WTC11 (cell line): ENCODE measurements around the gene RNF121. TPM values are rescaled to one million over a fixed set of nuclear protein-coding genes. Genes with fewer than 3 reads are reported as not detected.

ENCODE experiments used
- ATF2 ChIP-seq: sonication (generic); formaldehyde crosslinking; IDR thresholded peaks from 2 replicates; pipeline ENCODE4 v1.8.1; 2022; ENCODE audit warnings: low read depth, missing genetic modification reagents, borderline replicate concordance
- CDX4 ChIP-seq: fragments of 250-450 bp; sonication (Bioruptor Pico); IDR thresholded peaks from 2 replicates; pipeline ENCODE4 v1.9.0; 2021; ENCODE audit warnings: moderate library complexity, mild to moderate bottlenecking, inconsistent platforms, borderline replicate concordance
- CREB1 ChIP-seq: sonication (generic); formaldehyde crosslinking; IDR thresholded peaks from 2 replicates; pipeline ENCODE4 v1.8.0; 2023; ENCODE audit warnings: mild to moderate bottlenecking, missing genetic modification reagents
- CREM ChIP-seq: sonication (generic); formaldehyde crosslinking; IDR thresholded peaks from 2 replicates; pipeline ENCODE4 v1.8.1; 2022; ENCODE audit warnings: mild to moderate bottlenecking, missing genetic modification reagents, moderate library complexity
- E2F4 ChIP-seq: sonication (generic); formaldehyde crosslinking; IDR thresholded peaks from 2 replicates; pipeline ENCODE4 v1.8.1; 2022; ENCODE audit warnings: low read depth, mild to moderate bottlenecking, moderate library complexity, missing genetic modification reagents, borderline replicate concordance
- E2F5 ChIP-seq: sonication (generic); formaldehyde crosslinking; IDR thresholded peaks from 2 replicates; pipeline ENCODE4 v1.8.1; 2022; ENCODE audit warnings: mild to moderate bottlenecking, moderate library complexity, missing genetic modification reagents
- ELF4 ChIP-seq: sonication (generic); formaldehyde crosslinking; IDR thresholded peaks from 2 replicates; pipeline ENCODE4 v1.8.1; 2022; ENCODE audit warnings: low read depth, mild to moderate bottlenecking, moderate library complexity, missing genetic modification reagents
- ERG ChIP-seq: fragments of 250-450 bp; sonication (Bioruptor Pico); IDR thresholded peaks from 2 replicates; pipeline ENCODE4 v1.8.0; 2021; ENCODE audit warnings: mild to moderate bottlenecking
- FOXJ3 ChIP-seq: sonication (generic); formaldehyde crosslinking; IDR thresholded peaks from 2 replicates; pipeline ENCODE4 v1.9.0; 2021; ENCODE audit warnings: missing genetic modification reagents, mild to moderate bottlenecking, borderline replicate concordance
- FOXP4 ChIP-seq: sonication (generic); formaldehyde crosslinking; IDR thresholded peaks from 2 replicates; pipeline ENCODE4 v1.8.0; 2022; ENCODE audit warnings: mild to moderate bottlenecking, missing genetic modification reagents
- GTF2I ChIP-seq: fragments of 250-450 bp; sonication (Bioruptor Pico); conservative IDR thresholded peaks from 2 replicates; pipeline ENCODE4 v1.4.0; 2021; ENCODE audit warnings: mild to moderate bottlenecking
- IRF2 ChIP-seq: sonication (generic); formaldehyde crosslinking; IDR thresholded peaks from 2 replicates; pipeline ENCODE4 v1.8.0; 2022; ENCODE audit warnings: low read depth, missing genetic modification reagents, borderline replicate concordance
- MLX ChIP-seq: sonication (generic); formaldehyde crosslinking; IDR thresholded peaks from 2 replicates; pipeline ENCODE4 v1.8.1; 2023; ENCODE audit warnings: mild to moderate bottlenecking, missing genetic modification reagents, moderate library complexity
- NFATC4 ChIP-seq: fragments of 250-450 bp; sonication (Bioruptor Pico); IDR thresholded peaks from 2 replicates; pipeline ENCODE4 v1.9.0; 2021; ENCODE audit warnings: mild to moderate bottlenecking
- NFYB ChIP-seq: sonication (generic); formaldehyde crosslinking; conservative IDR thresholded peaks from 2 replicates; pipeline ENCODE4 v1.8.0; 2022; ENCODE audit warnings: low read depth, missing genetic modification reagents
- NR1H2 ChIP-seq: sonication (generic); formaldehyde crosslinking; IDR thresholded peaks from 2 replicates; pipeline ENCODE4 v1.9.0; 2021; ENCODE audit warnings: mild to moderate bottlenecking, moderate library complexity, missing genetic modification reagents
- PRRX2 ChIP-seq: fragments of 250-450 bp; sonication (Bioruptor Pico); IDR thresholded peaks from 2 replicates; pipeline ENCODE4 v1.8.0; 2021; ENCODE audit warnings: mild to moderate bottlenecking
- RELA ChIP-seq: sonication (generic); formaldehyde crosslinking; IDR thresholded peaks from 2 replicates; pipeline ENCODE4 v1.8.1; 2022; ENCODE audit warnings: missing genetic modification reagents, mild to moderate bottlenecking, borderline replicate concordance
- RORB ChIP-seq: fragments of 250-450 bp; sonication (Bioruptor Pico); IDR thresholded peaks from 2 replicates; pipeline ENCODE4 v1.9.0; 2021; ENCODE audit warnings: mild to moderate bottlenecking
- SMAD3 ChIP-seq: sonication (generic); formaldehyde crosslinking; IDR thresholded peaks from 2 replicates; pipeline ENCODE4 v1.8.0; 2022; ENCODE audit warnings: missing genetic modification reagents, mild to moderate bottlenecking, borderline replicate concordance
- SOX15 ChIP-seq: fragments of 250-450 bp; sonication (Bioruptor Pico); IDR thresholded peaks from 2 replicates; pipeline ENCODE4 v1.9.0; 2021; ENCODE audit warnings: mild to moderate bottlenecking
- TCF7 ChIP-seq: sonication (generic); formaldehyde crosslinking; IDR thresholded peaks from 2 replicates; pipeline ENCODE4 v1.8.0; 2022; ENCODE audit warnings: mild to moderate bottlenecking, low read depth, missing genetic modification reagents, moderate library complexity
- ZNF512 ChIP-seq: sonication (generic); formaldehyde crosslinking; IDR thresholded peaks from 2 replicates; pipeline ENCODE4 v1.8.1; 2022; ENCODE audit warnings: missing genetic modification reagents, borderline replicate concordance
- ZNF532 ChIP-seq: fragments of 250-450 bp; sonication (Bioruptor Pico); IDR thresholded peaks from 2 replicates; pipeline ENCODE4 v1.9.0; 2021; ENCODE audit warnings: mild to moderate bottlenecking, borderline replicate concordance
- total RNA-seq: library from RNA; stranded (reverse); gene quantifications from 3 replicates; pipeline ENCODE4 v1.2.3, GENCODE V29; 2021

Gene RNF121
- total RNA-seq, 1 experiment from 2014 or later: 40.2 TPM

- no peak for TF ChIP-seq FOXJ3 (CRISPR knock-in tag)
- no peak for TF ChIP-seq MLX (CRISPR knock-in tag)
- TF ChIP-seq GTF2I (CRISPR knock-in tag): no peak
- TF ChIP-seq E2F4 (CRISPR knock-in tag): no peak
- peak; percentile 76; the same call in 1 of the 2 replicates for TF ChIP-seq FOXP4 (CRISPR knock-in tag)
- no peak for TF ChIP-seq SMAD3 (CRISPR knock-in tag)
- TF ChIP-seq RORB (CRISPR knock-in tag): no peak
- no peak for TF ChIP-seq CREB1
- no peak for TF ChIP-seq NR1H2 (CRISPR knock-in tag)
- TF ChIP-seq ERG (CRISPR knock-in tag): no peak
- no peak for TF ChIP-seq ELF4 (CRISPR knock-in tag)
- no peak for TF ChIP-seq TCF7 (CRISPR knock-in tag)
- no peak for TF ChIP-seq NFATC4 (CRISPR knock-in tag)
- 0 out of 2 replicates have a peak, but pooled peaks have one; percentile 29 for TF ChIP-seq E2F5 (CRISPR knock-in tag)
- TF ChIP-seq NFYB (CRISPR knock-in tag): peak; percentile 62
- TF ChIP-seq IRF2: no peak
- no peak for TF ChIP-seq ZNF532
- TF ChIP-seq ATF2 (CRISPR knock-in tag): no peak
- TF ChIP-seq CREM: no peak
- no peak for TF ChIP-seq RELA (CRISPR knock-in tag)
- no peak for TF ChIP-seq CDX4 (CRISPR knock-in tag)
- no peak for TF ChIP-seq SOX15 (CRISPR knock-in tag)
- no peak for TF ChIP-seq PRRX2 (CRISPR knock-in tag)
- TF ChIP-seq ZNF512 (CRISPR knock-in tag): no peak
These were observed at the start of gene RNF121 (continued) for GRCh38 chr11:71928737-71929443.
